Activated B cell treated with CpG ODN at 0.5 μM for 24 hours (primary cell): Measurements from ENCODE around the gene ANGEL1. TPM values are rescaled to one million over a fixed set of nuclear protein-coding genes. Genes with fewer than 3 reads are reported as not detected.

Experiments used
- ATAC-seq: fragments of 200-7000 bp; cut with Tn5 transposase; one replicate; pipeline ENCODE4 v1.10.0; 2021; ENCODE audit warnings: low read depth, mild to moderate bottlenecking, moderate library complexity
- CTCF ChIA-PET: fragments of 350-600 bp; sonication (Branson Sonifier 250); formaldehyde crosslinking; loops from one replicate; lab custom pipeline; 2021; ENCODE audit warnings: antibody characterized with exemption; lab: Charles Lee
- POLR2A ChIA-PET: fragments of 350-600 bp; sonication (Branson Sonifier 250); formaldehyde crosslinking; loops from one replicate; lab custom pipeline; 2021; ENCODE audit warnings: antibody characterized with exemption; lab: Charles Lee
- DNase-seq: peaks from one replicate; pipeline ENCODE4 v3.0.0; 2022
- H3K27ac Mint-ChIP-seq: one replicate; pipeline ENCODE4 v1.8.0; 2020; ENCODE audit warnings: mixed read lengths
- H3K27me3 Mint-ChIP-seq: one replicate; pipeline ENCODE4 v1.8.0; 2021; ENCODE audit warnings: mixed read lengths
- H3K36me3 Mint-ChIP-seq: one replicate; pipeline ENCODE4 v1.8.0; 2021; ENCODE audit warnings: low read depth, mixed read lengths
- H3K4me1 Mint-ChIP-seq: one replicate; pipeline ENCODE4 v1.8.0; 2021; ENCODE audit warnings: mixed read lengths
- H3K4me3 Mint-ChIP-seq: one replicate; pipeline ENCODE4 v1.8.0; 2020; ENCODE audit warnings: mild to moderate bottlenecking, mixed read lengths
- H3K9me3 Mint-ChIP-seq: one replicate; pipeline ENCODE4 v1.8.0; 2020; ENCODE audit warnings: mixed read lengths
- intact Hi-C: fragments of 100-400 bp; cut with micrococcal nuclease; formaldehyde crosslinking; loops from one replicate; pipeline ENCODE4 v1.15.1; 2024
- total RNA-seq: library from RNA; stranded (reverse); gene quantifications from 2 replicates; pipeline ENCODE4 v1.2.3, GENCODE V29; 2022
- TF ChIP-seq, protein P1 (sequence below): fragments of 200-600 bp; IDR thresholded peaks from one replicate; pipeline ENCODE4 v1.8.0; 2022; ENCODE audit warnings: antibody characterized with exemption, mild to moderate bottlenecking

ANGEL1 gene
- total RNA-seq, 1 donor from 2014 or later: 17.9 TPM

- ATAC-seq (no peak), DNase-seq (no peak)
- intact Hi-C loops: no loop called here
- Mint-ChIP-seq H3K27me3 (peaks cover 18% of the 10 kb centered on the region), H3K9me3 (no peaks in the 10 kb centered on the region), H3K27ac (no peak overlapping the region), H3K36me3 (no peaks in the 10 kb centered on the region), H3K4me1 (no peaks in the 10 kb centered on the region), H3K4me3 (no peak overlapping the region)
- TF ChIP-seq, protein P1, sequence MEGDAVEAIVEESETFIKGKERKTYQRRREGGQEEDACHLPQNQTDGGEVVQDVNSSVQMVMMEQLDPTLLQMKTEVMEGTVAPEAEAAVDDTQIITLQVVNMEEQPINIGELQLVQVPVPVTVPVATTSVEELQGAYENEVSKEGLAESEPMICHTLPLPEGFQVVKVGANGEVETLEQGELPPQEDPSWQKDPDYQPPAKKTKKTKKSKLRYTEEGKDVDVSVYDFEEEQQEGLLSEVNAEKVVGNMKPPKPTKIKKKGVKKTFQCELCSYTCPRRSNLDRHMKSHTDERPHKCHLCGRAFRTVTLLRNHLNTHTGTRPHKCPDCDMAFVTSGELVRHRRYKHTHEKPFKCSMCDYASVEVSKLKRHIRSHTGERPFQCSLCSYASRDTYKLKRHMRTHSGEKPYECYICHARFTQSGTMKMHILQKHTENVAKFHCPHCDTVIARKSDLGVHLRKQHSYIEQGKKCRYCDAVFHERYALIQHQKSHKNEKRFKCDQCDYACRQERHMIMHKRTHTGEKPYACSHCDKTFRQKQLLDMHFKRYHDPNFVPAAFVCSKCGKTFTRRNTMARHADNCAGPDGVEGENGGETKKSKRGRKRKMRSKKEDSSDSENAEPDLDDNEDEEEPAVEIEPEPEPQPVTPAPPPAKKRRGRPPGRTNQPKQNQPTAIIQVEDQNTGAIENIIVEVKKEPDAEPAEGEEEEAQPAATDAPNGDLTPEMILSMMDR: no peak
- CTCF ChIA-PET: no interaction called here
- POLR2A ChIA-PET: no interaction called here
Observed at GRCh38 chr14:76820700-76821099, 8.0 kb upstream of the ANGEL1 start.

DNA sequence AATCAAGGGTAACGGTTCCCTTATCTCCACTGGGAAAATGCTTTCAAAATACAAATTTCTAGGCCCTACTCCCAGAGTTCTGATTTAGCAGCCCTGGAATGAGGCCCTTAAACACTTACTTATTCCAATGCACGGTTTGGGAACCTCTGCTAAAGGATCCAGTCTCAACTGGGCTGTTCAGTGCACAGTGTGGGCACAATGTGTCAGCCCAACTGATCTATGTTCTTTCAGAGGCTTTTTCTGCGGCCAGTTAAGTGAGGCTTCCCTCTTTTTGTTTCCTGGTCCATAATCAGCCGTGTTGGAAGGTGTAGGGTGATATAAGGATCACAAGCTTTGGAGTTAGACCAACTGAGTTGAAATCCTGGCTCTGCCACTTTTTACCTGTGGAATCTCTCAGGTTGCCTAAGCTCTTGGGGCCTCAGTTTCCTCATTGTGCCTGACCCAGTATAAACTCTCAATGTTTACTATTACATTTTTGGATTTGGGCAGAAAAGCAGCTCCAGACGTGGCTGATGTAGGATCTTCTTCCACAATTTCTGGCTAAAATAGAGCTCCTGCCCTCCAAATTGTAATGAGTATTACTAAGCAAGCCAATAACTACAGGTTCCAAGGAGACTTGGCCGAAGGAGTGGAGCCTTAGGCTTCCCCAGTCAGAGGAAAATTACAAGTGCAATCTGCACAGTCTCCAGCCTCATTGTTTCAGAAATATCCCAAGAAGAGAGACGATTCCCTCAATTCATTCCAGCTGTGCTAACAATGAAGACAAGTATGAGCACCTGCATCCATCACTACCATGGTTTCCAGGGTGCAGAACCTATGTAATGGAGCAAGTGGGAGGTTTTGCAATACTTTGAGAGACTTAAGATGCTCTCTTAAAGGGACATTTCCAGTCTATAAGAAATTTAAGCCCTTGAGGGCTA, 2.3 kb upstream of the ANGEL1 start:
- Mint-ChIP-seq H3K27me3 (peaks cover 2% of the 10 kb centered on the region), H3K27ac (no peak overlapping the region), H3K36me3 (peaks cover 4% of the 10 kb centered on the region), H3K9me3 (no peaks in the 10 kb centered on the region), H3K4me1 (peaks cover 25% of the 10 kb centered on the region), H3K4me3 (no peak overlapping the region)
- ATAC-seq: no peak
- CTCF ChIA-PET: interaction anchor here (1.7 kb wide), 1 partner anchor 30 kb away, joined by 5 read pairs; no protein-coding TSS in a partner anchor
- DNase-seq: no peak
- POLR2A ChIA-PET: no interaction called here
- TF ChIP-seq, protein P1: no peak
- intact Hi-C loops: loop anchor here (5.0 kb wide), 3 partner anchors 227 to 663 kb away; partner anchors contain the start of genes GPATCH2L, SAMD15 and TMED8

GRCh38 chr14:76812093-76812421, 625 bp downstream of the ANGEL1 start:
- Mint-ChIP-seq H3K36me3 (peaks cover 31% of the 10 kb centered on the region), H3K4me3 (peak overlapping the region; percentile 95), H3K4me1 (peaks cover 25% of the 10 kb centered on the region), H3K9me3 (no peaks in the 10 kb centered on the region), H3K27ac (peak overlapping the region; percentile 88), H3K27me3 (no peaks in the 10 kb centered on the region)
- intact Hi-C loops: loop anchor here (1.0 to 5.0 kb wide), 10 partner anchors 51 to 1151 kb away; partner anchors contain the start of genes ADCK1, CIPC, ERG28 and GPATCH2L
- ChIA-PET POLR2A (interaction anchor here (1.0 to 2.2 kb wide), 9 partner anchors 43 to 645 kb away, joined by 3 to 11 read pairs (median 4); partner anchors contain the start of genes AHSA1, CIPC, GSTZ1 and IRF2BPL), CTCF (interaction anchor here (1.1 to 1.4 kb wide), 2 partner anchors 149 to 259 kb away, joined by 3 read pairs; no protein-coding TSS in a partner anchor)
- DNase-seq: no peak
- no peak for ATAC-seq
- TF ChIP-seq, protein P1: no peak

GRCh38 chr14:76811561-76811960, 1.1 kb downstream of the ANGEL1 start:
- ATAC-seq (no peak), DNase-seq (no peak)
- Mint-ChIP-seq H3K4me1 (peaks cover 25% of the 10 kb centered on the region), H3K9me3 (no peaks in the 10 kb centered on the region), H3K4me3 (peak overlapping the region; percentile 95), H3K27ac (no peak overlapping the region), H3K27me3 (no peaks in the 10 kb centered on the region), H3K36me3 (peaks cover 36% of the 10 kb centered on the region)
- intact Hi-C loops: loop anchor here (5.0 kb wide), 3 partner anchors 231 to 659 kb away; partner anchors contain the start of genes GPATCH2L, SAMD15 and TMED8
- POLR2A ChIA-PET: interaction anchor here (0.7 to 2.2 kb wide), 6 partner anchors 105 to 829 kb away, joined by 3 to 11 read pairs (median 4); partner anchors contain the start of gene CIPC
- CTCF ChIA-PET: interaction anchor here (1.1 to 1.9 kb wide), 3 partner anchors 101 to 259 kb away, joined by 3 to 8 read pairs (median 3); no protein-coding TSS in a partner anchor
- TF ChIP-seq, protein P1: no peak
